HG02678 (cell line): Measurements from ENCODE around the gene NMT2.

Experiments
- ATAC-seq: cut with Tn5 transposase; IDR thresholded peaks from one replicate; pipeline ENCODE4 v1.9.1; 2021; ENCODE audit warnings: mild to moderate bottlenecking, moderate library complexity; ENCODE audit not compliant: unreplicated experiment

NMT2 gene

DNA sequence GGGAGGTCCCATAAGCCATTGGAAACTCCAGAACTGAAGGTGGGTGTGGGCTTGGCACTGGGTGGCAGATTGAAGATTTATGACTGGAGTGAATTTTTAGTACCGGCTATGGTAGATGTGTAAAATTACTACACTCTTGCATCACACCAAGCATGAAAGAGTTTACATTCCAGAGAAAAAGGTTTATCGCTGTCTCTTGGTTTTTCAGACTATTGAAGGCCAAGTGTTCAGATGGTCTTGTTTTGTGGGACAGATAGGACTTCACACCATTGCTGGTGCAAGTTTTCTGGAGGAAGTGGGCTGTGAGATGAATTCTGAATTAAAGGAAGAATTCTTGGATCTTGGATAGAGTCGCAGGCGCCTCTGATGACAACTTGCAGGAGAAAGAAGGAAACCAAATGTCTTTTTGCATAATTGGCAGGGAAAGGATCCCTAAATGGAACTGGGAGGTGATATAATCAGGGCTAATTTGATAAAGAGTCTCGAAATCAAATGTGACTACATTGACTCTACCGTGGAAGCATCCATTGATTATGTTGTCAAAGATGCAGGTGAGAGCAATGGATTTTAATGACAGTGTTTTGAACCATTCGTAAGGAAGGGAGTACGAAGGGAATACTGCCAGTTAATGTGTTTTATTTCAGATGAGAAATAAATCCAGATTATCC, 14.2 kb upstream of the NMT2 start:
- no peak for ATAC-seq

DNA sequence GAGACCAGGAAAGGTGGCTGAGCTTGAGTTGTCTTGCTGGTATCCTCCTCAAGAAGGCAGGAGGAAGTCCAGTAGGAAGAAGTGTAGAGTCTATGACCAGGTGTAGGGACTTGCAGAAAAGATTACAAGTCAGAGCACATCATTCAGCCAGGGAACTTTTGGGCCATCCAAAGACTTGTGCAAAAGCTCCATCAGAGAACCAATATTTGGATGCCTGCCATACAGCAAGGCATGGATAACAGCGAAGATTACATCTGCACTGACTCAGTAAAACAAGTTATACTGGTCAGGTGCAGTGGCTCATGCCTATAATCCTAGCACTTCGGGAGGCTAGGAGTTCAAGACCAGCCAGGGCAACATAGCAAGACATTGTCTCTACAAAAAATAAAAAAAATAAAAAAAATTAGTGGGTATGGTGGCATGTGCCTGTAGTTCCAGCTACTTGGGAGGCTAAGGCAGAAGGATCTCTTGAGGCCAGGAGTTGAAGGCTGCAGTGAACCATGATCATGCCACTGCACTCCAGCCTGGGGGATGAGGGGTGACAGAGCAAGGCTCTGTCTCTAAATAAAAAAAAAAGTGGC, 13.2 kb upstream of the NMT2 start:
- no peak for ATAC-seq

DNA sequence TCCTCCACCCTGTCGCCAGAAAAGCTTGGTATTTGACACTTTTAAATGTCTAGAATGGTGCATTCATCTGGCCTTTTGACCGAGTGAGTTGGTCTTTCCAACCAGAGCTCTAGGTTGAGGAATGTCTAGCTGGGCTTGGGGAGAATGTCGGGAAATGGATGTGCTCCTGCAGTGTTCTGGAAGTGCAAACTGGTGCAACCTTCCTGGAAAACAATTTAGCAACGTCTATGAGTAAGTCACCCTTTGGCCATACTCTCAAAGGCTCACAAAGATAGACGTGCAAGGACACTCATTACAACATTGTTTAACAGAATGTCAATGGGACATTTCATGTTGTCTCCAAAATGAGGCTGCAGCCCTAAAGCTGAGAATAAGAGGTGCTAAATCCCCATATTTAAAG, 12.2 kb upstream of the NMT2 start:
- no peak for ATAC-seq

DNA sequence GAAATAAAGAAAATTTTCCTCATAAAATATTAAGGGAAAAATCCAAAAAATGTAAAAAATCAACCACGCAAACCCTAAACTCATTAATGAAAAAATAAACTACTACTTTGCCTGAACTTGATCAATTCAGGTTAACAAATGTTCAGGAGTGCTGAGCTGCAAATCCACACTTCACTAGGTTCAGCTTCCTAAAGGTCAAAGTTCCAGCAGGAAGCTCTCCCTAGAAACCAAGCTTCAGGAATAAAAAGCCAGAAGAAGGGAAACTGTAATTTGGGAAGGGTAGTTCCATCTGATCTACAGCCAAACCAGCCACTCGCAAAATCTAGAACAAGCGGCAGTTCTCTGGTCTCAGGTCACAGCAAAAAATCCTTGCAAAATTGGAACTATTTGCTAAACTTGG, 7.8 kb upstream of the NMT2 start:
- ATAC-seq, result no peak

DNA sequence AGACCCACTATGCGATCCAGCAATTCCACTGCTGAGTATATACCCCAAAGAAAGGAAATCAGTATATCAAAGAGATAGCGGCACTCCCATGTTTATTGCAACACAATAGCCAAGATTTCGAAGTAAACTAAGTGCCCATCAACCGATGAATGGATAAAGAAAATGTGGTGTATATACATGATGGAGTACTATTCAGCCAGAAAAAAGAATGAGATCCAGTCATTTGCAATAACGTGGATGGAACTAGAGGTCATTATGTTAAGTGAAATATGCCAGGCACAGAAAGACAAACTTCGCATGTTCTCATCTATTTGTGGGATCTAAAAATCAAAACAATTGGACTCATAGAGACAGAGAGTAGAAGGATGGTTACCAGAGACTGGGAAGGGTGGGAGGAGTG, 7.1 kb upstream of the NMT2 start:
- no peak for ATAC-seq

DNA sequence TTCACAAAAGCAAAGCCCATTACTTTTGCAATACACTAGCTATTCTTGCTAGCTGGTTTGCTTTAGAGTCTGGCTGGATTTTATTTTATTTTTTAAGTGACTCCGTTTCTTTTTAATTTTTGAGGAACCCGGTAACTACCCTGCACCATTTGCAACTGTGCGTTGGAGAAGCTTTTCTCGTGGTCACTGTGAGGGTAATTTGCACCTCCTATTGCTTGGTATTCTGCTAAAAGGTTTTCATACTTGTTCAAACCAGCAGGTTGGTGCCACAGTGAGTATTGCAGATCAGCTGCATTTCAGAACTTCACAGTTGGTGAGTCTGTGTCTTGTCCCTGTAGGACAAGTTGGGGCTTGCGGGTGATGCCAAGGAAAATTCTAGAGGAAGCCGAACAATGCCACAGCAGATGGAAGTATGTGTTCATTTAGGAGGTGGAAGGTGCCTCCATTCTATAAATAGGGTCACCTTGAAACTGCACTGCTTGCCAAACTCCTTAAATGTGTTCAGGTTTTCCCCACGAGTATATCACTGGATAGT, 3.9 kb upstream of the NMT2 start:
- no peak for ATAC-seq

DNA sequence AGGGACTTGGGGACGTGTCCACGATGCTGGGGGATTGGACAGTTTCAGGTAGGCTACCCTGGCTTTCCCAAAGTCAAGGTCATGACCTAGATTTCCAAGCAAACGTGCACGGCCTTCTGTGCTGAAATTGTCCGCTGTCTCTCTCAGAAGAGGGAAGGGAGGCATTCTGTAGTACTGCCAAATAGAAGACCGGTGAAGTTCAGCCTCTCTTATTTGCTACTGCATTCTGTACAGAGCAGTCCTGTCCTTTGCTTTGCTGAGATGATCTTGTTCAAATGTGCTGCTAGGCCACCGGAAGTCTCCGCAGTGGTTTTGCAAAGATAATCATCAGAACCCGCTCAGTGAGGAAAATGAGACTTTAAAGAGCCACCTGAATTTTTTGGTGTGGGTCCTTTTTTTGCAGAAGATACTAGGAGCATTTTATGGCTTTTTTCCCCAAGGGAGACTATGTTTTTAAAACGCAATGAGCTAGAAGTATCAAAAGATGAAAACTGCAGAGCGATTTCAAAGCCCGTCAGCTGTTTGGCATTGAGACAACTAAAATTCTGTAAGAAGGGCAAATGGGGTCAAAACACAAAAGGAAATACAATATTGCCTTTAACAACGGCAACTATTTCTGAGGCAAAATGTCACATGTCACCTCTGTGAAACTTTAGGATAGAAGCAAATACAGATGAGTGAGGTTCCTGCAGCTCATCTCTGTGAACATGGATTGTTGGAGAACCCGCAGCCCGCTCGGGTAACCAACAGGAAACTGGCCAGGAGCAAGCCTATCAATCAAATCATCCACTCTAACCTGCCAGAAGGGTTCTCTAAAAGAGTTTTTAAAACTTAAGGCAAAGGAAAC, 1.3 kb upstream of the NMT2 start:
- ATAC-seq, result no peak

DNA sequence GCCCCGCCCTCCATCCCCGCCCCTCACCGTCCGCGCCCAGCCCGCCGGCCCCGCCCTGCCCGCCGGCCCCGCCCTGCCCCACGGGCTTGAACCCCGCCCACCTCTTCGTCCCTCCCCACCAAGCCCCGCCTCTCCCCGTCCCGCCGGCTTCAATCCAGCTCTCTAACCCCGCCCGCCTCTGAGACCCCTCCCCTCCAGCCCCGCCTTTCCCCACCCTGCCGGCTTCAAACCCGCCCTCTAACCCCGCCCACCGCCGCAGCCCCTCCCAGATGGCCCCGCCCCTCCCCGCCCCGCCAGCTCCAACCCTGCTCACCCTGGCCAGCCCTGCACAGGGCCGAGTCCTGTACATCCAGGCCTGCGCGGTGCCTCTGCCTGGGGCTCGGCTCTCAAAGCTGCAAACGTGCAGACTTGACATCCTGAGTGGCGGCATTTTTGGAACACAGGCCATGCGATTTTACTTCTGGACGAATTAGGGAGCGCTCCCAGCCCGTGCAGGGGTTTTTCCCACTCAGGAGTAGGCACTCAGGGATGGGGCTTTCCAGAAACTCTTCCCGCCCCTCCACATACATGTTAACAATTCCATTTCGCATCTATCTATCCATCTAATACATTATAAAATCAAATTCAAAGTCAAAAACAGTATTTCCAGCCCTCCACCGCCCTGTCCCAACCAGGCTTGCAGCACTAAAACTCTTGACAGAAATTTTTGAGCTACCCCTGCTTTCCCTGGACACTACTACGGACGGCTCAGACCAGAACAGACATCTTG, 477 bp upstream of the NMT2 start:
- ATAC-seq, result peak; percentile 43

DNA sequence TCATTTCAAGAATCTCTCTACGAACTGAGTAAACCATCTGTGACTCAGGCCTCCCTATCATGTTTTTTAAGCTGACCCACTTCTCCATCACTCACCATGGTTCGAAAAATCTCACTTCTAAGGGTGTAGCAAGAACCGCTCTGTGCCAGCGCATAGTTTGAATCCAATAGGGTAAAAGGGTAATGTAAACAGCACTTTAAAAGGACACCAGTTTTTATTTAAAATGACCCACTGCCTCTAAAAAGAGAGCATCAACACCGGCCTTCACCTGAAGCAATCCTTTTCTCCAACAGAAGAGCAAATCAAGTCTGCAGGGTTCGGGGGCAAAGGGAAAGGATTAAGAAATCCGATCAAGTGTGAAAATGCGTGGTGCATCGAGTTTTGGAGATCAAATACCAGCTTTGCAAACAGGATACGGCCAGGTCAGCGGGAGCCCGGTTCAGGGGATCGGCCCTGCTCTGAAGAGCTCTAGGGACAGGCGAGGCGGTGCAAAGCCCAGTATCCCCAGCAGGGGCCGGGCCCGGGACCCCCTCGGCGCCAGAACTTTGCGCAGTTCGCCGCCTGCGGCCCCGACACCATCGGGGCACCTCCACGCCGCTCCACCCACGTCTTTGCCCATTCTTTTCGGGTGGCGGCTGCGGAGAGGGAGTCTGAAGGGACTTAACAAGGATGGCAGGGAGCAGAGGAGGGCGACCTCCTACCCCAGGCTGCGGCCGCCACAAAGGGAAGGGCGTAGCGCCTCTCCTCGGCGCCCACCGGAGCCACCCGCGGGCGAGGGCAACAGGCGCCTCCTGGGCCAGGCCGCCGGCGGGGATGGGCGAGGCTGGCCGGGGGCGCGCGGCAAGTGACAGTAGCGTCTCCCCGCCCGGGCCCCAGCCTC, 842 bp downstream of the NMT2 start:
- ATAC-seq, result peak; percentile 37

DNA sequence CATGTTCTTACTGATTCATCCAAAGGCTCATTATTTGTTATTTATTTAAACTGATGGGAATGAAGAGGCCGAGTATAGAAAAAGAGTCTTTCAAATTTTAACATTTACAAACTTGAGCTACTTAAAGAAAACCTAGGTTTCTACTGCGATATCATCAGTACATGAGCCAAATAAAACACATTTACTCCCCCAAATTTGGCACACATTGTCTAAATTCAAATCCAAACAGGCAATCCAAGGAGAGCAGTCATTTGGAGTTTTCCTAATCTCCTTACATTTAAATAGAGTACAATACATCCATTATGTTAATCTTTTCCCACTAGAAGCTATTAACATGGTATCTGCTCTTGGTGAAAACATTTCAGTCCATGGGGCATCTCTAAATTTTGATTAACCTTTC, 2.2 kb downstream of the NMT2 start:
- ATAC-seq, result no peak

DNA sequence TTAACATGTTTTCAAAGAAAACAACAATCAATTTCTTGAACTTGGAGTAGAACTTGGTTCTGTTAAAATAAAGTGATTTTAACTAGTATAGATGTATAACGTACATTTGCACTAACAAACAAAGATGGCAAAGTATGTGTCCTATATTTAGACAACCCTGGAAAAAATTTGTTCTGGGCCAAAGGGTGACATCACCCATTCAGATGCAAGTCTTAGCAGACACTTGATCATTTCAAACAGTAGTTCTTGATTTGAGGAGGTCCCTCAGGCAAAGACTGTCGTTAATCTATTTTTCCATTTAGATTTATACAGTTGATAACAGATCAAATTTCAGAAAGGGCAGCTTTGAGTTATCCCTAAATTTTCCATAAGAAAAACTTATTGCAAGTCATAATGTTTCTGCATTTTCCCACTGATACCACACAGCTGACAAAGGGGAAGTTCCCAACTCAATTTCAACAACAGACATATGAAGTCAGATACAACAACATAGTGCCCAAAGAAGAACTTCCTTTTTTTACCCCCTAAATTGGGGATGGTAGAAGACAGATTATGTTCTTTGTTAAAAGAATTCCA, 5.2 kb downstream of the NMT2 start:
- no peak for ATAC-seq

DNA sequence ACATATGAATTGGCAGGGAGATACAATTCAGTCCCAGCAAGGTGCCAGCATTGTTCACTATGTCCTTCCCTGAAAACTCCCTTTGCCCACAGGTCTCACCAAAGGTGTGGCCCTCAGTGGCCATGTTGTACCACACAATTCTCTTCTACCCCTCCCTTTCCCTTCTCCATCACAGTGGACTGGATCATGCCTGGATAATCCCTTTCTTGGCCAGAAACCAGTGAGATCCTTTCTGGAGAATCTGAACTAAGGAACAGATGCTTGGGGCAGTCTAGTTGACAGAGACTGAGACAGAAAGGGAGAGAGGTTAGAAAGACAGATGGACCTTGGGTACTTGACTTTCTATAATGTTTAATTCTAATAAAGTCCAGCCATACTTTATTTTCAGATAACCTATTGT, 9.5 kb downstream of the NMT2 start:
- no peak for ATAC-seq

DNA sequence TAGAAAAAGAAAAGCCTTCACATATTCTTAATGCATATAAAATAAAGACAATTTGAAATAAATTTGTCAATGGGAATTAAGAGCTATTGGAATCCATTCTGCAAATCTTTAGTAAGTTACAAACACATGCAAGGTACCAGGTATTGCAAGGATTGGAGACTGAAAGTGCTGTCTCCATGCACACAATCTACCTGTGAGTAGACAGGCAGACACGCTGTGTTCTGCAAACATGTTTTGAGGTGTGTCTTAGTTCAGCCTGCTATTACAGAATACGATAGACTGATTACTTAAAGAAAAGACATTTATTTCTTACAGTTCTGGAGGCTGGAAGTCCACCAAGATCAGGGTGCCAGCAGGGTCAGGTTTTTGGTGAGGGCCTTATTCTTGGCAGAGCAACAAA, 10.0 kb downstream of the NMT2 start:
- ATAC-seq, result no peak

DNA sequence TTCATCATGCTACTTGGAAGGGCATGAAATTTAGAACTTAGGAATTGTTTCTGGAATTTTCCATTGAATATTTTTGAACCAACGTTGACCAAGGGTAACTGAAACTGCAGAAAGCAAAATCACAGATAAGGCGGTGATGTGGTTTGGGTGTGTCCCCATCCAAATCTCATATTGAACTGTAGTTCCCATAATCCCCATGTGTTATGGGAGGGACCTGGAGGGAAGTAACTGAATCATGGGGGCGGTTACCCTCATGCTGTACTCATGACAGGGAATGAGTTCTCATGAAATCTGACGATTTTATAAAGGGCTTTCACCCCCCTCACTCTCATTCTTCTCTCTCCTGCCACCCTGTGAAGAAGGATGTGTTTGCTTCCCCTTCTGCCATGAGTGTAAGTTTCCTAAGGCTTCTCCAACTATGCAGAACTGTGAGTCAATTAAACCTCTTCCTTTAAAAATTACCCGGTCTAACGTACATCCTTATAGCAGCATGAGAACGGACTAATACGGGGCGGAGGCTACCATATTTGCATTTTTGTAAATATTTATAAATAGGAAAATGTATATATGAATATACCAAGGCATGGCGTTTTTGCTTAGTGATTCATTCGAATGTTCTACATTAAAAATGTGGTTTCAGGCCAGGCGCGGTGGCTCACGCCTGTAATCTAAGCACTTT, 12.4 kb downstream of the NMT2 start:
- no peak for ATAC-seq

DNA sequence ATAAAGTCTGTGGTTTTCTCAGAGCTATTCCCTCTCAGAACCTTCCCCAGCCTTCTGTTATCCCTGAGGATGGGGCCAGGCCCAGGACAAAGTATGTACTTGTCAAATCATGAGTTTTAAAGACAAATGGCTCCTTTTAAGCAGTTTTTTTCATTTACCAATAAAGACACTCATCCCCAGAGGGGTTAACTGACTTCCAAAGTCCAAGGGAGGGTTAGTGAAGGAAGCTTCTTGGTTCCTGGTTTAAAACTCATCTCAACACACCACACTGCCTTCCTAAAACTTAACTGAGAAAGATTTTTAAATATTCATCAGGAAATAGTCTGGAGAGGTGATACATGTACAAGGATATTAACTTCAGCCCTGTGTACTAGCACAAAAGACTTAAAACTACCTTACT, 15.9 kb downstream of the NMT2 start:
- ATAC-seq, result no peak

DNA sequence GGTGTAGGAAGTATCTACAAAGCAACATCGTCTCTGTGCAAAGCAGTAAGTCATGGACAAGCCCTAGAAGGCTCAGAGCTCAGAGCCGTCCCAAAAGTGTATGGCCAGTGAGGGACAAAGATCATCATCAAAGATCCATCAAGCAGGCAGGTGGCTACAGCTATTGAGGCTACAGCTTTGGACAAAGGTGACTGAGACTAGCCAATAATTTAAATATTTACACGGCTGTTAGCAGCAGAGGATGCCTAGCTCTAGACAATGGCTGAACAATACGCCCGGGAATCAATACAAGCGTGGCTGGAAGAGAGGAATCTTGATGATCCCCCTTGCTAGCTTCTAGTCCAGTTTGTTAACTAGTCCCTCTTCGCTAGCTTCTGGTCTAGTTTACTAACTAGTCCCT, 17.9 kb downstream of the NMT2 start:
- ATAC-seq, result no peak

DNA sequence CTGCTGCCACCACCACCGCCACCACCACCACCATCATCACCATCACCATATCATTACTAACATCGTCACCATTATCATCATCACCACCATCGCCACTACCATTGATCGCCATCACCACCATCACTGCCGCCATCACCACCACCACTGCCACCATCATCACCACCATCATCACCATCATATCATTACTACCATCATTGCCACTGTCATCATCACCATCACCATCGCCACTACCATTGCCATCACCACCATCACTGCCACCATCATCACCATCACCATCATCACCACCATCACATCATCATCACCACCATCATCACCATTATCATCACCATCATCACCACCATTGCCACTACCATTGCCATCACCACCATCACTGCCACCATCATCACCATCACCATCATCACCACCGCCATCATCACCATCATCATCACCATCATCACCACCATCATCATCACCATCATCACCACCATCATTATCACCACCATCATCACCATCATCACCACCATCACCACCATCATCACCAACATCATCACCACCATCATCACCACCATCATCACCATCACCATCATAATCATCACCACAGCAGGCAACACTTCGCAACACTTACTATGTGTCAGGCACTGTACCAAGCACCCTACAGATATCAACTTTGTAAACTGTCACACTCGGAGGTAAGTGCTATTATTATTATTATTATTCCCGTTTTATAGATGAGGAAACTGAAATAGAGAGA, 19.3 kb downstream of the NMT2 start:
- no peak for ATAC-seq

DNA sequence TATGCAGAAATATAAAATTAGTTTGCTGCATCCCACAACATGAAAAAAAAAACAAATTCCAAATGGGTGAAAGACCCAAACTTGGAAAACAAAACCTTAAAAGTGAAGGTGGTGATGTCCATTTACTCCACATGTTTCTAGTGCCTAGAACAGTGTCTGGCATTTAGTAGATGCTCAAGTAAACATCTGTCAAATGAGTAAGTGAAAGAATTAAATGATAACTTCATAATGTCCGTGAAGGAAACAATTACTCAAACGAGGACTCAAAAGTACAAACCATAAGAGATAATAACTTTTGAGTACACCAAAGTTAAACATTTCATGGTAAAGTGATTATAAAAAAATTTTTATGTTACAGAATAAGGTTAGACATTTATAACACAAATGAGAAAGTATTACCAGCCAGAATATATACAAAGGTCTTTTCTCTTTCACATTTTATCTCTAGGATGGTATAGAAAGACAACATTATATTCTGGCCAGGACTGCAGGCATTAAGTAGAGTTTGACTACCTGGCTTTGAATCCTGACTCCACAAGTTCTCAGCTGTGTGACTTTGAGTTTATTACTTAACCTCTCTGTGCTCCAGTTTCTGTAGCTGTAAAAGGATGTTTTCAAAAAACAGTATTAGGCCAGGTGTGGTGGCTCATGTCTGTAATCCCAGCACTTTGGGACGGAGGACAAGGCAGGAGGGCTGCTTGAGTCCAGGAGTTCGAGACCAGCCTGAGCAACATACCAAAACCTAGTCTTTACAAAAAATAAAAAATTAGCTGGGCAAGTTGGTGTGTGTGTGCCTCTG, 20.7 kb downstream of the NMT2 start:
- no peak for ATAC-seq
